Liver (tissue), 9 donors: Measurements from ENCODE around the gene BOLL. TPM values are rescaled to one million over a fixed set of nuclear protein-coding genes. Genes with fewer than 3 reads are reported as not detected.

Experiments used
- DNase-seq: peaks from one replicate; pipeline ENCODE4 v3.0.0-alpha.2; 2017; ENCODE audit warnings: low spot score
- H3K27ac ChIP-seq, 2 donors: one replicate each; pipeline ENCODE4 v1.7.0; 2013; ENCODE audit warnings: inconsistent platforms in 2 of 2, low read length in 2 of 2, control low read depth in 1 of 2, low read depth in 1 of 2, mild to moderate bottlenecking in 1 of 2
- H3K27me3 ChIP-seq, 4 donors: one replicate each; pipeline versions ENCODE4 v1.6.1 to v1.7.0; 2013; ENCODE audit warnings: low read length in 3 of 4, inconsistent platforms in 1 of 4, mild to moderate bottlenecking in 1 of 4, moderate library complexity in 1 of 4; ENCODE audit not compliant: control insufficient read depth in 4 of 4, insufficient read depth in 4 of 4
- H3K36me3 ChIP-seq, 4 donors: one replicate each; pipeline versions ENCODE4 v1.6.1 to v1.7.0; 2013; ENCODE audit warnings: low read length in 3 of 4, mild to moderate bottlenecking in 3 of 4, low read depth in 1 of 4, moderate library complexity in 1 of 4; ENCODE audit not compliant: control insufficient read depth in 4 of 4, insufficient read depth in 3 of 4
- H3K4me1 ChIP-seq, 4 donors: one replicate each; pipeline versions ENCODE4 v1.6.1 to v1.7.0; 2013; ENCODE audit warnings: low read length in 3 of 4, mild to moderate bottlenecking in 3 of 4, moderate library complexity in 1 of 4; ENCODE audit not compliant: control insufficient read depth in 4 of 4, insufficient read depth in 4 of 4
- H3K4me3 ChIP-seq, 3 donors: one replicate each; pipeline versions ENCODE4 v1.6.1 to v1.7.0; 2013; ENCODE audit warnings: low read length in 3 of 3, control low read depth in 1 of 3, low read depth in 1 of 3, mild to moderate bottlenecking in 1 of 3
- H3K9ac ChIP-seq, 2 donors: one replicate each; pipeline ENCODE4 v1.7.0; 2013; ENCODE audit warnings: low read length in 2 of 2, mild to moderate bottlenecking in 2 of 2, moderate library complexity in 2 of 2, control low read depth in 1 of 2, low read depth in 1 of 2
- H3K9me3 ChIP-seq, 4 donors: one replicate each; pipeline versions ENCODE4 v1.6.1 to v1.7.0; 2013; ENCODE audit warnings: low read length in 3 of 4; ENCODE audit not compliant: control insufficient read depth in 4 of 4
- EGR1 ChIP-seq, 2 donors: IDR thresholded peaks; 2 replicates each; pipeline ENCODE4 v1.6.1; 2016 to 2018; ENCODE audit warnings: antibody characterized with exemption in 2 of 2, low read depth in 2 of 2
- FOXA1 ChIP-seq: IDR thresholded peaks from 2 replicates; pipeline ENCODE4 v1.6.1; 2016; ENCODE audit warnings: antibody characterized with exemption
- FOXA2 ChIP-seq: IDR thresholded peaks from 2 replicates; pipeline ENCODE4 v1.6.1; 2016; ENCODE audit warnings: antibody characterized with exemption
- GABPA ChIP-seq, 2 donors: IDR thresholded peaks in 1 of 2; conservative IDR thresholded peaks in 1 of 2; 2 replicates each; pipeline ENCODE4 v1.6.1; 2016; ENCODE audit warnings: antibody characterized with exemption in 2 of 2, mild to moderate bottlenecking in 1 of 2, moderate library complexity in 1 of 2
- HNF4A ChIP-seq, 2 donors: conservative IDR thresholded peaks; 2 replicates each; pipeline ENCODE4 v1.6.1; 2016; ENCODE audit warnings: antibody characterized with exemption in 2 of 2, mild to moderate bottlenecking in 2 of 2
- HNF4G ChIP-seq: IDR thresholded peaks from 2 replicates; pipeline ENCODE4 v1.6.1; 2016; ENCODE audit warnings: antibody characterized with exemption
- JUND ChIP-seq, 2 donors: IDR thresholded peaks; 2 replicates each; pipeline ENCODE4 v1.6.1; 2016; ENCODE audit warnings: antibody characterized with exemption in 2 of 2
- NR2F2 ChIP-seq: IDR thresholded peaks from 2 replicates; pipeline ENCODE4 v1.6.1; 2016; ENCODE audit warnings: antibody characterized with exemption
- RAD21 ChIP-seq, 2 donors: IDR thresholded peaks; 2 replicates each; pipeline ENCODE4 v1.6.1; 2016; ENCODE audit warnings: antibody characterized with exemption in 2 of 2, mild to moderate bottlenecking in 2 of 2
- RXRA ChIP-seq, 2 donors: IDR thresholded peaks; 2 replicates each; pipeline ENCODE4 v1.6.1; 2017 to 2018; ENCODE audit warnings: antibody characterized with exemption in 2 of 2, mild to moderate bottlenecking in 1 of 2
- SP1 ChIP-seq: IDR thresholded peaks from 2 replicates; pipeline ENCODE4 v1.6.1; 2018; ENCODE audit warnings: antibody characterized with exemption, mild to moderate bottlenecking
- TAF1 ChIP-seq: conservative IDR thresholded peaks from 2 replicates; pipeline ENCODE4 v1.6.1; 2016; ENCODE audit warnings: antibody characterized with exemption, mild to moderate bottlenecking
- YY1 ChIP-seq: IDR thresholded peaks from 2 replicates; pipeline ENCODE4 v1.6.1; 2016; ENCODE audit warnings: antibody characterized with exemption, mild to moderate bottlenecking
- WGBS: extraction: QIAGEN DNeasy Blood & Tissue Kit; methylation state at CpG from one replicate; pipeline ENCODE4 v1.1.7; 2013; 5-methylcytosine and 5-hydroxymethylcytosine counted together
- polyA plus RNA-seq, 2 donors: library from polyadenylated mRNA; stranded (reverse) in 1 of 2; unstranded in 1 of 2; fragments of 200-250 nt in 1 of 2; fragments of >200 nt in 1 of 2; fragmentation: Nextera tagmentation in 1 of 2; extraction: Ambion mirVana in 1 of 2; gene quantifications; one replicate each; pipeline versions ENCODE4 v1.2.1 to v1.2.3, GENCODE V29; 2013 to 2015
- total RNA-seq, 2 donors: library from RNA; depleted of rRNA; stranded (reverse); fragments of >200 nt; gene quantifications; one replicate each; pipeline ENCODE4 v1.2.3, GENCODE V29; 2014
- TF ChIP-seq, protein P1 (sequence below): IDR thresholded peaks from 2 replicates; pipeline ENCODE4 v1.6.1; 2016; ENCODE audit warnings: antibody characterized with exemption, mild to moderate bottlenecking
- TF ChIP-seq, protein P2 (sequence below): IDR thresholded peaks from 2 replicates; pipeline ENCODE4 v1.6.1; 2016; ENCODE audit warnings: antibody characterized with exemption
- TF ChIP-seq, protein P3 (sequence below): IDR thresholded peaks from 2 replicates; pipeline ENCODE4 v1.6.1; 2016; ENCODE audit warnings: antibody characterized with exemption
- TF ChIP-seq, protein P4 (sequence below): IDR thresholded peaks from 2 replicates; pipeline ENCODE4 v1.6.1; 2016; ENCODE audit warnings: antibody characterized with exemption
- TF ChIP-seq, protein P5 (sequence below): fragments of 150-350 bp; IDR thresholded peaks from 2 replicates; pipeline ENCODE4 v1.5.1; 2017; ENCODE audit warnings: improper control_type of control experiment, low read depth, low read length; ENCODE audit not compliant: missing input control
- donor health status: healthy.
- donor health status: healthy.
- donor health status: healthy.
- donor health status: healthy.
- donor health status: healthy.

BOLL gene
- total and polyA plus RNA-seq, 4 donors = not detected

DNA sequence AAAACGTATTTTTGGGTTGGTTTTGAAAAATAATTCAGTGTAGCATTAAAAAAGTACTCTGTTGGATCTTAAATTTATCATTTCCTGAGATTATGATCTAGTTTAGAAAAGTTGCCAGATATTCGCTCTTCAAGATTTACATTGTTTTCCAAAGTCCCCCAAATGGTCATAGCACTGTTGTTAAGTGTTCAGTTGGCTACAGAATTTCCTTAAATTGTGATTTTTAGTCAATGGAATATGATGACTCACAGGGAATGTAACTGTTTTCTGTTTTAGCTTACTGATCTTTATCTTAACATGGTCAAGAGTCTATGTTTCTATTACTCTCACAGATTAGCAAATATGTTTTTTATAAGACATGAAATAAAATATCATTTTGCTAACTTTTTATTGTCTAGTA is 42.5 kb upstream of the BOLL start:
- H3K9me3 ChIP-seq = no peaks in the 10 kb centered on the region
- no peak overlapping the region for H3K4me3 ChIP-seq
- no peaks in the 10 kb centered on the region for H3K36me3 ChIP-seq
- TF ChIP-seq, protein P1, sequence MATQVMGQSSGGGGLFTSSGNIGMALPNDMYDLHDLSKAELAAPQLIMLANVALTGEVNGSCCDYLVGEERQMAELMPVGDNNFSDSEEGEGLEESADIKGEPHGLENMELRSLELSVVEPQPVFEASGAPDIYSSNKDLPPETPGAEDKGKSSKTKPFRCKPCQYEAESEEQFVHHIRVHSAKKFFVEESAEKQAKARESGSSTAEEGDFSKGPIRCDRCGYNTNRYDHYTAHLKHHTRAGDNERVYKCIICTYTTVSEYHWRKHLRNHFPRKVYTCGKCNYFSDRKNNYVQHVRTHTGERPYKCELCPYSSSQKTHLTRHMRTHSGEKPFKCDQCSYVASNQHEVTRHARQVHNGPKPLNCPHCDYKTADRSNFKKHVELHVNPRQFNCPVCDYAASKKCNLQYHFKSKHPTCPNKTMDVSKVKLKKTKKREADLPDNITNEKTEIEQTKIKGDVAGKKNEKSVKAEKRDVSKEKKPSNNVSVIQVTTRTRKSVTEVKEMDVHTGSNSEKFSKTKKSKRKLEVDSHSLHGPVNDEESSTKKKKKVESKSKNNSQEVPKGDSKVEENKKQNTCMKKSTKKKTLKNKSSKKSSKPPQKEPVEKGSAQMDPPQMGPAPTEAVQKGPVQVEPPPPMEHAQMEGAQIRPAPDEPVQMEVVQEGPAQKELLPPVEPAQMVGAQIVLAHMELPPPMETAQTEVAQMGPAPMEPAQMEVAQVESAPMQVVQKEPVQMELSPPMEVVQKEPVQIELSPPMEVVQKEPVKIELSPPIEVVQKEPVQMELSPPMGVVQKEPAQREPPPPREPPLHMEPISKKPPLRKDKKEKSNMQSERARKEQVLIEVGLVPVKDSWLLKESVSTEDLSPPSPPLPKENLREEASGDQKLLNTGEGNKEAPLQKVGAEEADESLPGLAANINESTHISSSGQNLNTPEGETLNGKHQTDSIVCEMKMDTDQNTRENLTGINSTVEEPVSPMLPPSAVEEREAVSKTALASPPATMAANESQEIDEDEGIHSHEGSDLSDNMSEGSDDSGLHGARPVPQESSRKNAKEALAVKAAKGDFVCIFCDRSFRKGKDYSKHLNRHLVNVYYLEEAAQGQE = no peak
- TF ChIP-seq EGR1 (IDR thresholded peaks at IDR 0.05; ENCODE audit: low read depth in 2 of 2) = no peak
- TF ChIP-seq, protein P2, sequence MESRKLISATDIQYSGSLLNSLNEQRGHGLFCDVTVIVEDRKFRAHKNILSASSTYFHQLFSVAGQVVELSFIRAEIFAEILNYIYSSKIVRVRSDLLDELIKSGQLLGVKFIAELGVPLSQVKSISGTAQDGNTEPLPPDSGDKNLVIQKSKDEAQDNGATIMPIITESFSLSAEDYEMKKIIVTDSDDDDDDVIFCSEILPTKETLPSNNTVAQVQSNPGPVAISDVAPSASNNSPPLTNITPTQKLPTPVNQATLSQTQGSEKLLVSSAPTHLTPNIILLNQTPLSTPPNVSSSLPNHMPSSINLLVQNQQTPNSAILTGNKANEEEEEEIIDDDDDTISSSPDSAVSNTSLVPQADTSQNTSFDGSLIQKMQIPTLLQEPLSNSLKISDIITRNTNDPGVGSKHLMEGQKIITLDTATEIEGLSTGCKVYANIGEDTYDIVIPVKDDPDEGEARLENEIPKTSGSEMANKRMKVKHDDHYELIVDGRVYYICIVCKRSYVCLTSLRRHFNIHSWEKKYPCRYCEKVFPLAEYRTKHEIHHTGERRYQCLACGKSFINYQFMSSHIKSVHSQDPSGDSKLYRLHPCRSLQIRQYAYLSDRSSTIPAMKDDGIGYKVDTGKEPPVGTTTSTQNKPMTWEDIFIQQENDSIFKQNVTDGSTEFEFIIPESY = no peak
- no peak for TF ChIP-seq RAD21 (IDR thresholded peaks at IDR 0.05)
- TF ChIP-seq HNF4A (conservative IDR thresholded peaks at IDR 0.05) = no peak
- TF ChIP-seq RXRA (IDR thresholded peaks at IDR 0.05) = no peak
- TF ChIP-seq YY1 = no peak
- no peak for TF ChIP-seq GABPA (IDR thresholded peaks at IDR 0.05 in 1 of 2, conservative IDR thresholded peaks at IDR 0.05 in 1 of 2)
- TF ChIP-seq, protein P3, sequence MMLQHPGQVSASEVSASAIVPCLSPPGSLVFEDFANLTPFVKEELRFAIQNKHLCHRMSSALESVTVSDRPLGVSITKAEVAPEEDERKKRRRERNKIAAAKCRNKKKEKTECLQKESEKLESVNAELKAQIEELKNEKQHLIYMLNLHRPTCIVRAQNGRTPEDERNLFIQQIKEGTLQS = no peak
- TF ChIP-seq NR2F2 = no peak
- TF ChIP-seq SP1 = no peak
- no peak for TF ChIP-seq HNF4G
- no peak for TF ChIP-seq JUND (IDR thresholded peaks at IDR 0.05)
- TF ChIP-seq FOXA1 = no peak
- no peak for TF ChIP-seq TAF1
- no peak for DNase-seq
- peaks cover 0 to 4% (median 0%) of the 10 kb centered on the region in 4 donors for H3K27me3 ChIP-seq
- 71% methylated on average over 2 of the region's 2 CpGs for WGBS
- H3K27ac ChIP-seq = no peak overlapping the region
- H3K4me1 ChIP-seq = no peaks in the 10 kb centered on the region
- H3K9ac ChIP-seq = no peak overlapping the region

DNA sequence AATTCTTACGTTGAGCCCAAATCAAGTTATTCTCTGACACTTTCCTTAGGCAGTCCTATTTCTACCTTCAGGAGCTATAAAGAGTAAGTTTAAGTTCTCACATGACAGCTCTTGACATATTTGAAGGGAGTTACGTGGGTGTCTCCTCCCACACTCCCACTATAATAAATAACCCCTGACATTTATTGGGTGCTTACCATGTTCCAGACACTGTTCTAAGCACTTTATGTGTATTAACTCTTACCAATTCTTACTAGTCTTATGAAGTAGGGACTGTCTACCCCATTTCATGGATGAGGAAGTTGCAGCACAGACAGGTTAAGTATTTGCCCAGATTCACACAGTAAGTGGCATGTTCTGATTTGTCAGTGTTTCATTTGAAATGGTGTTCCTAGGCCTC is 37.2 kb upstream of the BOLL start:
- WGBS = 85% methylated on average over 2 of the region's 2 CpGs
- no peak for DNase-seq
- H3K4me1 ChIP-seq = no peaks in the 10 kb centered on the region
- H3K4me3 ChIP-seq = no peak overlapping the region
- no peak for TF ChIP-seq SP1
- no peak for TF ChIP-seq GABPA (IDR thresholded peaks at IDR 0.05 in 1 of 2, conservative IDR thresholded peaks at IDR 0.05 in 1 of 2)
- TF ChIP-seq, protein P3 = no peak
- TF ChIP-seq FOXA2 = no peak
- TF ChIP-seq, protein P4, sequence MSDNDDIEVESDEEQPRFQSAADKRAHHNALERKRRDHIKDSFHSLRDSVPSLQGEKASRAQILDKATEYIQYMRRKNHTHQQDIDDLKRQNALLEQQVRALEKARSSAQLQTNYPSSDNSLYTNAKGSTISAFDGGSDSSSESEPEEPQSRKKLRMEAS = no peak
- TF ChIP-seq, protein P5, sequence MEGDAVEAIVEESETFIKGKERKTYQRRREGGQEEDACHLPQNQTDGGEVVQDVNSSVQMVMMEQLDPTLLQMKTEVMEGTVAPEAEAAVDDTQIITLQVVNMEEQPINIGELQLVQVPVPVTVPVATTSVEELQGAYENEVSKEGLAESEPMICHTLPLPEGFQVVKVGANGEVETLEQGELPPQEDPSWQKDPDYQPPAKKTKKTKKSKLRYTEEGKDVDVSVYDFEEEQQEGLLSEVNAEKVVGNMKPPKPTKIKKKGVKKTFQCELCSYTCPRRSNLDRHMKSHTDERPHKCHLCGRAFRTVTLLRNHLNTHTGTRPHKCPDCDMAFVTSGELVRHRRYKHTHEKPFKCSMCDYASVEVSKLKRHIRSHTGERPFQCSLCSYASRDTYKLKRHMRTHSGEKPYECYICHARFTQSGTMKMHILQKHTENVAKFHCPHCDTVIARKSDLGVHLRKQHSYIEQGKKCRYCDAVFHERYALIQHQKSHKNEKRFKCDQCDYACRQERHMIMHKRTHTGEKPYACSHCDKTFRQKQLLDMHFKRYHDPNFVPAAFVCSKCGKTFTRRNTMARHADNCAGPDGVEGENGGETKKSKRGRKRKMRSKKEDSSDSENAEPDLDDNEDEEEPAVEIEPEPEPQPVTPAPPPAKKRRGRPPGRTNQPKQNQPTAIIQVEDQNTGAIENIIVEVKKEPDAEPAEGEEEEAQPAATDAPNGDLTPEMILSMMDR = no peak
- H3K9ac ChIP-seq = no peak overlapping the region
- no peaks in the 10 kb centered on the region for H3K27me3 ChIP-seq
- H3K36me3 ChIP-seq = no peaks in the 10 kb centered on the region
- H3K27ac ChIP-seq = no peak overlapping the region
- no peaks in the 10 kb centered on the region for H3K9me3 ChIP-seq
